Memory B cell (primary cell): ENCODE results near the gene STAC.

Experiments
- ATAC-seq: fragments of 150-1000 bp; cut with Tn5 transposase; 2 replicates; pipeline ENCODE4 v1.10.0; 2021; ENCODE audit warnings: low read depth, mild to moderate bottlenecking, moderate library complexity
- DNase-seq, 2 donors: peaks; one replicate each; pipeline ENCODE4 v3.0.0; 2022; ENCODE audit warnings: low spot score in 2 of 2
- H3K27ac Mint-ChIP-seq: one replicate; pipeline ENCODE4 v1.8.0; 2022; ENCODE audit warnings: mild to moderate bottlenecking, moderate library complexity, mixed read lengths
- H3K27me3 Mint-ChIP-seq: one replicate; pipeline ENCODE4 v1.8.0; 2022; ENCODE audit warnings: mixed read lengths
- H3K36me3 Mint-ChIP-seq: one replicate; pipeline ENCODE4 v1.8.0; 2022; ENCODE audit warnings: mild to moderate bottlenecking, mixed read lengths
- H3K4me1 Mint-ChIP-seq: one replicate; pipeline ENCODE4 v1.8.0; 2022; ENCODE audit warnings: mixed read lengths
- H3K4me3 Mint-ChIP-seq: one replicate; pipeline ENCODE4 v1.8.0; 2022; ENCODE audit warnings: mild to moderate bottlenecking, moderate library complexity, mixed read lengths
- H3K9me3 Mint-ChIP-seq: one replicate; pipeline ENCODE4 v1.8.0; 2022; ENCODE audit warnings: mixed read lengths

The STAC gene, protein sequence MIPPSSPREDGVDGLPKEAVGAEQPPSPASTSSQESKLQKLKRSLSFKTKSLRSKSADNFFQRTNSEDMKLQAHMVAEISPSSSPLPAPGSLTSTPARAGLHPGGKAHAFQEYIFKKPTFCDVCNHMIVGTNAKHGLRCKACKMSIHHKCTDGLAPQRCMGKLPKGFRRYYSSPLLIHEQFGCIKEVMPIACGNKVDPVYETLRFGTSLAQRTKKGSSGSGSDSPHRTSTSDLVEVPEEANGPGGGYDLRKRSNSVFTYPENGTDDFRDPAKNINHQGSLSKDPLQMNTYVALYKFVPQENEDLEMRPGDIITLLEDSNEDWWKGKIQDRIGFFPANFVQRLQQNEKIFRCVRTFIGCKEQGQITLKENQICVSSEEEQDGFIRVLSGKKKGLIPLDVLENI

DNA sequence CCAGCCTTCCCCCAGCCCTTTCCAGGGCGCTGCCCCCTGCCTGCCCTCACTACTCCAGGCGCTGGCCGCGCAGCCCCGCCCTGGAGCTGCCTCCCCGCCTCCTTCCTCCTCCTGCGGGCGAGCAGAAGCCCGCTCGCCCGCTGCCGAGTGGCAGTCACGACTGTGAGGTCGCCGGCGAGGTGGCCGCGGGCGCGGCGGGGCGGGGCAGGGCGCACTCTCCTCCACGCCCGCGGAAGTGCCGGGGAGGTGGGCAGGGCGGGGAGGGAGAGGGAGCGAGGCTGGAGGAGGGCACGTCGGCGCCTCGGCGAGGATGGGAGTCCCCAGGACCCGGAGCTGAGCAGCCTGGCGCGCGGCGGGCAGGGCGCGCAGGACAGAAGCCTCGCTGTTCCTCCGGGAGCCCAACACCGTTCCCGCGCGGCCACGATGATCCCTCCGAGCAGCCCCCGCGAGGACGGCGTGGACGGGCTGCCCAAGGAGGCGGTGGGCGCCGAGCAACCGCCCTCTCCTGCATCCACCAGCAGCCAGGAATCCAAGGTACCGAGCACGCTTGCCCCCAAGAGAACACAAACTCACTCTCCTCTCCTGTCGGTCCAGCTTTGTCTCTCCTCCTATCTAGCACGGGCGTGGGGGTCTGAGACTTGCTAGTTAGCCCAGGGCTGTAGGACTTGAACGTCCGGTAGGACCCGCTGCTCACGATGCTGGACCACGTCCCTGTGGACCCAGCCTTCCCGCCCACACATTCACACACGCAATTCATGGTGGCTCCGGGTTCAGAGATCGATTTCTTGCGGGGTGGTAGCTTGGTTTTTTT lies at the start of gene STAC:
TSS of gene STAC (plus strand) at position 284 of the 811 bp plus-strand sequence. CDS start at position 424, 140 bp downstream.
- Mint-ChIP-seq H3K9me3 (peaks cover 1% of the 10 kb centered on the region), H3K4me3 (no peak within 1 kb of the TSS), H3K27me3 (peaks cover 13% of the 10 kb centered on the region), H3K27ac (no peak within 1 kb of the TSS), H3K36me3 (no peaks in the 10 kb centered on the region), H3K4me1 (peaks cover 5% of the 10 kb centered on the region)
- no peak for DNase-seq
- ATAC-seq: no peak

DNA sequence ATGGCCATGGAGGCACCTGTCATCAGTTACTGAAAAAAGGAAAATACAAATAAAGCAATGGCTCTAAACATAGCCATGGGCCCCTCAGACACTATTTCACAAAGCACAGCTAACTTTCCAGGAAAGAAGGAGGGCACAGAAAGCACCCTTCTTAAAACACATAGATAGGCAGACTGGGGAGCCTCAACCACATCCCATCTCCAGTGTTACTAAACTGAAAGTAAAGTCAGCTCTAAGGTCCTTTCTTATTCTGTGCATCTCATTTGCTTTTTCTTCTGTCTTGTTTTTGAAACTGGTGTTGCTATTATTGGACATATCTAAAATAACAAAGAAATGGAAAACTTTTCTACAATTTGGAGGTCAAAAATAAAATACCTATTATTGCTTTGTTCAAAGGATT lies 48.2 kb upstream of the STAC start:
- ATAC-seq (no peak), DNase-seq (no peak)
- Mint-ChIP-seq H3K4me1 (no peaks in the 10 kb centered on the region), H3K4me3 (no peak overlapping the region), H3K27me3 (no peaks in the 10 kb centered on the region), H3K9me3 (no peaks in the 10 kb centered on the region), H3K27ac (no peak overlapping the region), H3K36me3 (no peaks in the 10 kb centered on the region)

DNA sequence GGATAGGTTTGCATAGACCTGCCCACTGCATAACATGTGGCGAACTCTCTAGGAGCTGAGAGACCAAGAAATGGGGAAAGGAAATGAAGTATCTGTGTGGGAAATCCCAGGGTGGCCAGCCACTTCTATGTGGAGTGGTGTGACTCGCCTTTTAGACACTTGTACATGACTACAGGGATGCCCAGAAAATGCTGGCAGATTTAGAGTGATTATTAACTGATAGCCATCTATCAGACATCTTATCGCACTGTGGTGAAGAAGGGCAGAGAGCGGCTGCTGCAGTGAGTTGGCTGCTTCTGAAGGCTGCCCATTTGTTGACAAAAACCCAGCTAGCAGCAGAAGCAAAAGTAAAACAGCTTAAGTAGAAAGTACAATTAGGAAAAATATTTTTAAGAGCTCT lies 18.1 kb upstream of the STAC start:
- no peak overlapping the region for H3K4me3 Mint-ChIP-seq
- peaks cover 3% of the 10 kb centered on the region for H3K9me3 Mint-ChIP-seq
- H3K36me3 Mint-ChIP-seq: no peaks in the 10 kb centered on the region
- H3K27me3 Mint-ChIP-seq: peaks cover 2% of the 10 kb centered on the region
- DNase-seq: no peak
- H3K4me1 Mint-ChIP-seq: no peaks in the 10 kb centered on the region
- H3K27ac Mint-ChIP-seq: no peak overlapping the region
- no peak for ATAC-seq

DNA sequence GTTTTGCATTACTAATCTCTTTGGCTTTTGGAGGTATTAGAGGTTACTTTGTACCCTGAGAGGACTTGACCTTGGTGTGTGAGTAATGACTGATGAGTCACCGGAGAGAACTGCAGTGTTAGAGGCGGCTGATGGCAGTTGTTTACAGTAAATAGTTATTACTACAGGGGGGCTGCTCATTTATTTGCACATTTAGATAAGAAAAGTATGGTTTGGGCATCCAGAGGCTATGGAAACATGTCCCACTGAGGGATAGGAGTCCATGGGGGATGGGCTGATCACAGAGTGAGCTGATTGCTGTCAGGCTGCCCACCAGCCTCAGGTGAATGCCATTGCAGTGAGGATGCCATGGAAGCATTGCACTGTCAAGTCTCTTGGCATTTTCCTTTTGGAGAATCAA lies 17.3 kb upstream of the STAC start:
- H3K27me3 Mint-ChIP-seq: peaks cover 2% of the 10 kb centered on the region
- no peak for ATAC-seq
- no peaks in the 10 kb centered on the region for H3K36me3 Mint-ChIP-seq
- no peaks in the 10 kb centered on the region for H3K4me1 Mint-ChIP-seq
- no peak overlapping the region for H3K27ac Mint-ChIP-seq
- no peak for DNase-seq
- H3K9me3 Mint-ChIP-seq: peaks cover 3% of the 10 kb centered on the region
- no peak overlapping the region for H3K4me3 Mint-ChIP-seq

DNA sequence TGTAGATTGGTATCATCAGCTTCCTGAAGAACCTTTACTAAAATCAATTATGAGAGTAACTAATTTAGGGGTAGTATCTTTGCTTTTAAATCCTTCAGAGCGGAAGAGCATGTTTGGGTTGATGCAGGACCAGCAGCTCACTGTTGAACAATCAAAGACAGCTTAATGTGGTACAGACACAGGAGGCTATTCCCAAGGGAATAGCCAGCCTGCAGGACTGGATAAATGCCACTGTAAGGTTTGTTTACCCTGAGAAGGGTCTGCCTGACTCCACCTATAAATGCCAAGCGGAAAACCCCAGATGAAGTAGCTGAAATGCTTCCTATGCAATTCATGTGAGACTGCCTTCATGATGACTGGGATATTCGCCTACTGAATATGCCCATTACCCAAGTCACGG lies 16.0 kb upstream of the STAC start:
- ATAC-seq: no peak

DNA sequence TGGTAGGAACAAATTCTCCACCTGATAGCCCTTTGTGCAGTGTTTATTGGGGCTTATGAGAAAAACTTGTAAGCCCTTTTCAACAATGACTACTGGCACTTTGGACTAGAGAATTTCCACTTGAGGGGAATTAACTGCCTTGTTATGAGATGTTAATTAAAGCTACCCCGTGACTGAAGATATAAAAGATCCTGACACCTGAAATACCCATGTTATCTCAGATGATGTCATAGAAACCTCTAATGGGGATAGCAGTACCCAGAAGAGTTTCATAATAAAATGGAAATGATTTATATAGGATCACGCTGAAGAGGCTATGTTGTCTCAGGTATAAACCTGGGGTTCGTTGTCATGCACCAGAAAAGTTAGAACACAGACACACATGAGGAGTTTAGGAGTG lies 14.5 kb upstream of the STAC start:
- DNase-seq: no peak
- no peak for ATAC-seq
- no peak overlapping the region for H3K27ac Mint-ChIP-seq
- H3K4me3 Mint-ChIP-seq: no peak overlapping the region
- H3K36me3 Mint-ChIP-seq: no peaks in the 10 kb centered on the region
- H3K4me1 Mint-ChIP-seq: no peaks in the 10 kb centered on the region
- no peaks in the 10 kb centered on the region for H3K27me3 Mint-ChIP-seq
- H3K9me3 Mint-ChIP-seq: peaks cover 4% of the 10 kb centered on the region

More for the DNA sequence above, 16.0 kb upstream of the STAC start:
- H3K36me3 Mint-ChIP-seq: no peaks in the 10 kb centered on the region
- DNase-seq: no peak
- H3K27me3 Mint-ChIP-seq: peaks cover 2% of the 10 kb centered on the region
- H3K4me3 Mint-ChIP-seq: no peak overlapping the region
- H3K27ac Mint-ChIP-seq: no peak overlapping the region
- H3K4me1 Mint-ChIP-seq: no peaks in the 10 kb centered on the region
- peaks cover 5% of the 10 kb centered on the region for H3K9me3 Mint-ChIP-seq

DNA sequence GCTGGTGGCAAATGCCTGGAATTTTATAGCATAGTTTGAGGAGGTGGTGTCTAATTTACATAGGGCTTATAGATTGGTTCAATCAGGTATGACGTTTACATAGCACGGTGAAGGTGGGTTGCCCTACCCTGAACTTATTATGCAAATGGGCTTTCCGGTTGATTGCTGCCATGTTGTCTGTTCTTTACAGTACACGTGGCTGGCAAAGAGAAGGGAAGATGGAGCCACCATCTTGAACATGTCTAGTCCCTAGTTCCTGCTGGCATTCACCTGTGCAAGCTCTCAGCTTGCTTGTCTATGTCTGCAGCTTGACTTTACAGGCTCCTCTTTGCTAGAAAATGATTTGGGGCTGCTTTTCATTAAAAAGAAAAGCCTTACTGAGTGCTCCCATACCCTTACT lies 14.0 kb upstream of the STAC start:
- H3K27me3 Mint-ChIP-seq: no peaks in the 10 kb centered on the region
- no peak for ATAC-seq
- peaks cover 4% of the 10 kb centered on the region for H3K9me3 Mint-ChIP-seq
- H3K4me1 Mint-ChIP-seq: no peaks in the 10 kb centered on the region
- H3K4me3 Mint-ChIP-seq: no peak overlapping the region
- no peak overlapping the region for H3K27ac Mint-ChIP-seq
- DNase-seq: no peak
- H3K36me3 Mint-ChIP-seq: no peaks in the 10 kb centered on the region

DNA sequence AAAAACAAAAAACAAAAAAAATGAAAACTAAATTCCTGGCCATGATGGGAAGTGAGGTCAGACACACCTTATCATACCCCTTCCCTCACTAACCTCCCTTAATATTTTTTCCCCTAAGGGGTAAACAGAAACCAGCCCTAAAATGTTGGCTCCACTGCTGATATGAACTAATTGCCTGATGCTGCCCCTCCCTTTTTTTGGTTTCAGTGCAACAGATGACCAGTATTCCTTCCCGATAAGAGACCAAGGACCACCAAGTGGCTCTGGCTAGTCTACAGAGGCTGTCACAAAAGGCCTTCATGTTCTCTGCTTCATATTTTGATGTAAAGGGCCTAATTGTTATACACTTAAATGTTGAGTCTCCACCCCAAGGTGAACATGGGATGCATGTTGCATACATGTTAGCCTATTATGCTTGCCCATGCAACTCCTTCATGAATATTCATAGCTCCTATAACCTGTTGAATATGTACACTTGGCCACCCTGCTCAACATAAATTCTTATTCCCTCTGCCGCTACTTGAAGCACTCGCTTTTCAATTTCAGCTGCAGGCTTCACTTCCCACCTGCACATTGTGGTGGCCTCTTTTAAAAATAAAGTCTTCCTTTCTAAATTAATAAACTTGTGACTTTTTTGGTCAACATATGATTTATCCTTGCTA lies 12.3 kb upstream of the STAC start:
- DNase-seq: no peak
- ATAC-seq: no peak
- Mint-ChIP-seq H3K36me3 (no peaks in the 10 kb centered on the region), H3K9me3 (peaks cover 4% of the 10 kb centered on the region), H3K4me3 (no peak overlapping the region), H3K27ac (no peak overlapping the region), H3K27me3 (no peaks in the 10 kb centered on the region), H3K4me1 (no peaks in the 10 kb centered on the region)

DNA sequence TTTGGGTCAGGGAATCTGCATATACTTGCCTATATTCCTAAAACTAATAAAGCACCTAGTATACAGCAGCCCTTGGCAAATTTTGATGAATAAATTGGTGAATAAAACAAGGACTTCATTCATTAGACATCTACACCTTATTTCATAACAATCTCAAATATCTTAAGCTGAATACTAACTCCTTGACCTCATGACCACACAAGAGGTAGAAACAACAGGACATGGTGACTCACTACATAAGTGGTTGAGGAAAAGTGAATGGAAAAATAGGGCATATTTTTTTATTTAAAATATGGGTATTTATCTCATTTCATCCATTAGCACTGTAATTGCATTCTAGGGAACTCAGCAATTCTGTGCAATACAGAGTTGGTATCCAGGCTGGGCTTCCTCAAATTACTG lies 7.8 kb upstream of the STAC start:
- Mint-ChIP-seq H3K9me3 (peaks cover 3% of the 10 kb centered on the region), H3K4me3 (no peak overlapping the region), H3K27me3 (peaks cover 4% of the 10 kb centered on the region), H3K27ac (no peak overlapping the region), H3K4me1 (no peaks in the 10 kb centered on the region), H3K36me3 (no peaks in the 10 kb centered on the region)
- ATAC-seq (no peak), DNase-seq (no peak)

DNA sequence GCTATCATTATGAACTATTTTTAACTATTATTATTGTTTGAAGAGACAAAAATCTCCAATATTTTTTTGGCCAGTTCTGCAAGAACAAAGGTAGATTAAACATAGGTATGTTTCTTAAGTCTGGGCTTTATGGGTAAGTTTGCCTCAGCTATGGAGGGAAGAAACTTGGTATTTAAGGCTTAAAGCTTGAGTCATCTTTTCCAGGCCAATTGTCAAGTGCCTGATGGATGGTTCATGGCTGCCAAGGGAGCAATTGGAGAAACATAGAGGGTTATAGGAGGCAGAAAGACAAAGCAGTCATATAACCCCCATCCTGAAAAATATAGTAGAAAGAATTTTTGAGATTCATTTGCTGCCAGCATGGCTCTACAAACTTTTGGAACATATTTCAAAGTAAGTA lies 7.2 kb upstream of the STAC start:
- Mint-ChIP-seq H3K4me3 (no peak overlapping the region), H3K9me3 (peaks cover 3% of the 10 kb centered on the region), H3K27ac (no peak overlapping the region), H3K36me3 (no peaks in the 10 kb centered on the region), H3K27me3 (peaks cover 7% of the 10 kb centered on the region), H3K4me1 (no peaks in the 10 kb centered on the region)
- DNase-seq (no peak), ATAC-seq (no peak)

DNA sequence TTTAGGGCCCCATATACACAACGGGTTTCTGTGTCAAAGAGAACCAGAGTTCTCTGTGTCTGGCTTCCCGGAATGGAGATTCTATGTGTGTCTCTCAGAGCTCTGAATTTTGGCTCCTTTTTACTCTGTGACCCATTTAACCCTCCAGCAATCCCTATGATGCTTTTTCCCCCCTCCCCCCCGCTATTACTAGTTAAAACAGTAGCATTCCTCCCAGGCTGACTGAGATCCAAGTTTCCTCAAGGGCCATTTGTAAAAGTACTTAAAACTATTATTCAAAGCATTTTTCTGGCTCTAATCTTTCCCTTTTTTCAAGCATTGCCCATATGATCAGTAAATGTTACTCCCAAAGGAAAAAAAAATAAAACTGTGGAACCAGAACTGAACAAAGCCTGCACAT lies 6.6 kb upstream of the STAC start:
- Mint-ChIP-seq H3K9me3 (peaks cover 2% of the 10 kb centered on the region), H3K27ac (no peak overlapping the region), H3K4me1 (no peaks in the 10 kb centered on the region), H3K4me3 (no peak overlapping the region), H3K27me3 (peaks cover 7% of the 10 kb centered on the region), H3K36me3 (no peaks in the 10 kb centered on the region)
- no peak for ATAC-seq
- DNase-seq: no peak

DNA sequence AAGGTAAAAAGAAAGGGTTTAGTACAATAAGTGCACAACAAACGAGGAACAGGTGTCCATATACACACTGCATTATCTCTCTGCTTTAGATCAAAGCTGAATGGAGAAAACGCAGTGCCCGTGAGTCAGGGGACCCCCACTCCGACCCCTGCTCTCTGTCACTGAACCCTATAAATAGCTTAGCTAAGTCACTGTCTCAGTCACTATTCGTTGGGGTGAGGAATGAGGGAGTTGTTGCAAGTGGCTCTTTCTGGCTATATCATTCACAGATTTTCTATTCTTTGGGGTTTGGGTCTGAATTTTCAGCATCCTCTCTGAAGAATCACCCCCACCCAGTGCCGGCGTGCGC lies 458 bp upstream of the STAC start:
- Mint-ChIP-seq H3K4me1 (peaks cover 5% of the 10 kb centered on the region), H3K36me3 (no peaks in the 10 kb centered on the region), H3K4me3 (no peak overlapping the region)

DNA sequence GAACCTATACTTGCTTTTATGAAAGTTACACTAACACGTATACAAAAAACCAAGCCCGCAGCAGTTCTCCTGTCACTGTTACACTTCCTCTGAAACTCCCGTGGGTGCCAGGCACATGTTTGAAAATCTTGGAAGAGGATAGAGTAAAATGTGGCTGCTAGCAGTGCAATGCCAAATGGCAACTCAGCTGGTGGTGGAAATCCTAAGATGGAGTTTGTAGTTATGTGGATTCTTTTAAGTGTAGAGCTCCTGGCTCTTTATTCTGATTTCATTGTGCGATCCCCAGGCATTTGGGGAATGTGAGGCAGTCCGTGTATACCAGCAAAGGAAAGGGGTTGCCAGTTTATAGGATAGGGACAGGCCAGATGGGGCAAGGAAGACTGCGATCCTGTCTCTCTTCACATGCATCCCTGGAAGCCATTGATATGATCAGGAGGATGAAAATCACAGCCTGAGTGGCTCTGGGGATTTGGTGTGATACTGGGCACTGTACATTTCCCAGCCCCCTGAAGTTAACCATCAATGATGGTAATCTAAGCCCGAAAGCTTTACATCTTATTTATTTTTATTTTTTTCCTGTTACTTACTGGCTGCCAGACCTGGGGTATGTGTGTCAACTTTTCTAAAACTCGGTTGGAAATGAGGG lies 1.1 kb downstream of the STAC start:
- Mint-ChIP-seq H3K4me1 (peaks cover 5% of the 10 kb centered on the region), H3K4me3 (no peak overlapping the region), H3K36me3 (no peaks in the 10 kb centered on the region), H3K27ac (no peak overlapping the region), H3K27me3 (peaks cover 13% of the 10 kb centered on the region), H3K9me3 (peaks cover 1% of the 10 kb centered on the region)
- ATAC-seq (no peak), DNase-seq (no peak)

More for the DNA sequence above, 458 bp upstream of the STAC start:
- Mint-ChIP-seq H3K27me3 (peaks cover 13% of the 10 kb centered on the region), H3K9me3 (peaks cover 1% of the 10 kb centered on the region), H3K27ac (no peak overlapping the region)
- no peak for ATAC-seq
- DNase-seq: no peak

DNA sequence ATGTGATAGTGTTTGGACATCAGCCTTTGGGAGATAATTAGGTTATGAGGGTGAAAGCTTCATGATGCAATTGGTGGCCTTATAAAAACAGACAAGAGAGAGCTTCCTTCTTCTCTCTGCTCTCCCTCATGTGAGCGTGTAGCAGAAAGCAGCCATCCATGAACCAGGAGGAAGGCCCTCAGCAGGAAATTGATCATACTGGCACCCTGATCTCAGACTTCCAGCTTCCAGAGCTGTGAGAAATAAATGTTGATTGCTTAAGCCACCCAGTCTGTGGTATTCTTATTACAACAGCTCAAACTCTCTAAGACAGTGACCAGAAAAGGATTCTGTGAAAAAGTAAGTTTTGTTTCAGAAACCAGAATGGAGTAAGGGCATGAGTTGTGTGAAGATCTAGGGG lies 13.3 kb downstream of the STAC start:
- no peak overlapping the region for H3K27ac Mint-ChIP-seq
- H3K9me3 Mint-ChIP-seq: peaks cover 5% of the 10 kb centered on the region
- H3K27me3 Mint-ChIP-seq: peaks cover 13% of the 10 kb centered on the region
- DNase-seq (no peak), ATAC-seq (no peak)
- peaks cover 1% of the 10 kb centered on the region for H3K36me3 Mint-ChIP-seq
- H3K4me3 Mint-ChIP-seq: no peak overlapping the region
- no peaks in the 10 kb centered on the region for H3K4me1 Mint-ChIP-seq
